HepG2 (cell line): Measurements from ENCODE around the gene SLC15A1. TPM values are rescaled to one million over a fixed set of nuclear protein-coding genes. Genes with fewer than 3 reads are reported as not detected.

Experiments
- ATAC-seq: fragments of 200-7000 bp; cut with Tn5 transposase; 3 replicates; pipeline ENCODE4 v1.9.1; 2020; ENCODE audit warnings: mild to moderate bottlenecking, moderate library complexity
- BruUV-seq: library from RNA; stranded (reverse); fragments of 400-500 nt; replicated peaks from 2 replicates; lab custom pipeline; 2021; lab: Mats Ljungman, UMichigan
- CTCF ChIA-PET: fragments of 300-600 bp; formaldehyde crosslinking; extraction: SDS; loops from one replicate; lab custom pipeline; 2021; ENCODE audit warnings: low total read pairs, inconsistent platforms, low intra/inter-chr PET ratio; lab: Yijun Ruan, JAX
- POLR2A ChIA-PET: fragments of 350-600 bp; sonication (Branson Sonifier 250); formaldehyde crosslinking; loops from one replicate; lab custom pipeline; 2020; ENCODE audit warnings: antibody characterized with exemption, inconsistent platforms; lab: Yijun Ruan, JAX
- DNase-seq: peaks from one replicate; pipeline ENCODE4 v3.0.0-alpha.2; 2015; ENCODE audit warnings: low spot score
- FAIRE-seq: peaks from 3 replicates; lab custom pipeline; 2011; peaks lifted over from hg19 to GRCh38; lab: Jason Lieb, UNC
- H2AFZ ChIP-seq: one replicate; pipeline ENCODE4 v1.6.1; 2011; ENCODE audit warnings: low read length, inconsistent platforms
- H3K27ac ChIP-seq: fragments of 300-600 bp; 3 replicates; pipeline ENCODE4 v1.8.0; 2011; ENCODE audit warnings: mixed run types, mild to moderate bottlenecking, mixed read lengths, low read length, inconsistent platforms; ENCODE audit not compliant: insufficient read depth; ENCODE audit errors: extremely low read length
- H3K27me3 ChIP-seq, 2 experiments: fragments of 200-600 bp in 1 of 2; 2 replicates in 1 of 2; 3 replicates in 1 of 2; pipeline versions ENCODE4 v1.6.0 to v1.8.0; 2011; ENCODE audit warnings: low read length in 2 of 2, mild to moderate bottlenecking in 2 of 2, moderate library complexity in 2 of 2, inconsistent platforms in 1 of 2; ENCODE audit not compliant: insufficient read depth in 2 of 2, control insufficient read depth in 1 of 2
- H3K36me3 ChIP-seq, 2 experiments: fragments of 200-600 bp in 1 of 2; replicated peaks in 1 of 2; 2 replicates in 1 of 2; 3 replicates in 1 of 2; pipeline versions ENCODE4 v1.5.1 to v1.8.0; 2011; ENCODE audit warnings: low read length in 2 of 2, inconsistent platforms in 1 of 2; ENCODE audit not compliant: insufficient read depth in 2 of 2, control insufficient read depth in 1 of 2
- H3K4me1 ChIP-seq: 2 replicates; pipeline ENCODE4 v1.5.1; 2012; ENCODE audit warnings: low read length, inconsistent platforms; ENCODE audit not compliant: insufficient read depth
- H3K4me2 ChIP-seq: 2 replicates; pipeline ENCODE4 v1.6.0; 2011; ENCODE audit warnings: low read depth, low read length, inconsistent platforms
- H3K4me3 ChIP-seq, 3 experiments: fragments of 200-600 bp in 1 of 3; sonication (generic), shearing (Covaris generic) in 1 of 3; replicated peaks in 1 of 3; 2 replicates each; pipeline ENCODE4 v1.5.1; 2011 to 2016; ENCODE audit warnings: low read length in 3 of 3, inconsistent platforms in 2 of 3, low read depth in 2 of 3, mild to moderate bottlenecking in 2 of 3, control low read depth in 1 of 3, mixed read lengths in 1 of 3; ENCODE audit not compliant: insufficient read depth in 1 of 3
- H3K79me2 ChIP-seq: one replicate; pipeline ENCODE4 v1.6.1; 2011; ENCODE audit warnings: low read length, inconsistent platforms; ENCODE audit not compliant: insufficient read depth
- H3K9ac ChIP-seq: 2 replicates; pipeline ENCODE4 v1.6.0; 2011; ENCODE audit warnings: mild to moderate bottlenecking, low read depth, low read length, inconsistent platforms; ENCODE audit not compliant: insufficient read depth
- H3K9me3 ChIP-seq: 2 replicates; pipeline ENCODE4 v1.5.1; 2012; ENCODE audit warnings: mild to moderate bottlenecking, low read length
- H4K20me1 ChIP-seq: 2 replicates; pipeline ENCODE4 v1.6.0; 2011; ENCODE audit warnings: inconsistent platforms, mild to moderate bottlenecking, low read length, moderate library complexity; ENCODE audit not compliant: insufficient read depth
- AKAP8 ChIP-seq: sonication (generic); formaldehyde crosslinking; IDR thresholded peaks from 2 replicates; pipeline ENCODE4 v1.5.1; 2020; ENCODE audit warnings: mild to moderate bottlenecking, missing genetic modification reagents
- ARNT2 ChIP-seq: sonication (generic); formaldehyde crosslinking; IDR thresholded peaks from 2 replicates; pipeline ENCODE4 v1.8.0; 2022; ENCODE audit warnings: mild to moderate bottlenecking, low read depth, missing genetic modification reagents, moderate library complexity
- MYNN ChIP-seq: sonication (generic); formaldehyde crosslinking; IDR thresholded peaks from 2 replicates; pipeline ENCODE4 v1.4.0; 2020; ENCODE audit warnings: mild to moderate bottlenecking, low read depth, missing genetic modification reagents
- SMYD3 ChIP-seq: sonication (generic); formaldehyde crosslinking; IDR thresholded peaks from 2 replicates; pipeline ENCODE4 v1.8.1; 2023; ENCODE audit warnings: mild to moderate bottlenecking, missing genetic modification reagents
- TAF15 ChIP-seq: fragments of 200-400 bp; formaldehyde crosslinking; IDR thresholded peaks from one replicate; pipeline ENCODE4 v1.6.1; 2018; ENCODE audit warnings: mild to moderate bottlenecking, low read depth, low read length; ENCODE audit not compliant: poor library complexity, severe bottlenecking
- ZBTB7B ChIP-seq: sonication (generic); formaldehyde crosslinking; IDR thresholded peaks from 2 replicates; pipeline ENCODE4 v1.4.0; 2020; ENCODE audit warnings: missing genetic modification reagents
- ZKSCAN5 ChIP-seq: sonication (generic); formaldehyde crosslinking; IDR thresholded peaks from 2 replicates; pipeline ENCODE4 v1.5.1; 2020; ENCODE audit warnings: mild to moderate bottlenecking, missing genetic modification reagents
- ZNF724P ChIP-seq: sonication (generic); formaldehyde crosslinking; IDR thresholded peaks from 2 replicates; pipeline ENCODE4 v1.8.0; 2022; ENCODE audit warnings: missing genetic modification reagents, borderline replicate concordance
- ZNF737 ChIP-seq: sonication (generic); formaldehyde crosslinking; IDR thresholded peaks from 2 replicates; pipeline ENCODE4 v1.5.0; 2020; ENCODE audit warnings: missing genetic modification reagents, mild to moderate bottlenecking, borderline replicate concordance
- ZSCAN22 ChIP-seq: sonication (generic); formaldehyde crosslinking; IDR thresholded peaks from 2 replicates; pipeline ENCODE4 v1.4.0; 2020; ENCODE audit warnings: mild to moderate bottlenecking, missing genetic modification reagents
- WGBS: methylation state at CpG from one replicate; pipeline ENCODE4 v1.1.6; 2017; ENCODE audit warnings: low lambda C conversion rate; 5-methylcytosine and 5-hydroxymethylcytosine counted together
- in situ Hi-C: cut with HindIII; loops from 2 replicates; pipeline ENCODE4 v1.10.0; 2017; ENCODE audit warnings: low pct_unique_long_range_greater_than_20kb; ENCODE audit not compliant: extremely low pct_ligation_motif_present
- intact Hi-C: fragments of 100-400 bp; cut with micrococcal nuclease; formaldehyde crosslinking; loops from one replicate; pipeline ENCODE4 v1.10.0; 2022; ENCODE audit not compliant: unreplicated experiment
- polyA plus RNA-seq, 8 experiments: library from polyadenylated mRNA; depleted of rRNA in 3 of 8; stranded (reverse) in 7 of 8; unstranded in 1 of 8; fragments of >200 nt; fragmentation: Illumina TruSeq in 4 of 8; extraction: Trizol in 4 of 8; gene quantifications; 2 replicates each; pipeline versions ENCODE4 v1.2.1 to v1.2.3, GENCODE V29; 2011 to 2016; ENCODE audit warnings: low read depth in 4 of 8, missing spikeins in 1 of 8, mixed read lengths in 1 of 8; ENCODE audit not compliant: insufficient read depth in 1 of 8
- total RNA-seq, 5 experiments: library from RNA; depleted of rRNA; stranded (reverse); fragments of >200 nt; fragmentation: Illumina TruSeq; extraction: Trizol; gene quantifications; 2 replicates each; pipeline ENCODE4 v1.2.3, GENCODE V29; 2016; ENCODE audit warnings: low read depth in 1 of 5
- TF ChIP-seq, protein P1 (sequence below): sonication (generic); formaldehyde crosslinking; IDR thresholded peaks from 2 replicates; pipeline ENCODE4 v1.5.1; 2020; ENCODE audit warnings: mild to moderate bottlenecking, missing genetic modification reagents, borderline replicate concordance
- TF ChIP-seq, protein P2 (sequence below): sonication (generic); formaldehyde crosslinking; IDR thresholded peaks from 2 replicates; pipeline ENCODE4 v1.8.0; 2023; ENCODE audit warnings: mild to moderate bottlenecking, missing genetic modification reagents
- TF ChIP-seq, protein P3 (sequence below): sonication (generic); formaldehyde crosslinking; IDR thresholded peaks from 2 replicates; pipeline ENCODE4 v1.4.0; 2020; ENCODE audit warnings: low read depth, mild to moderate bottlenecking, missing genetic modification reagents
- TF ChIP-seq, protein P4 (sequence below): sonication (generic); formaldehyde crosslinking; IDR thresholded peaks from 2 replicates; pipeline ENCODE4 v1.8.1; 2023; ENCODE audit warnings: mild to moderate bottlenecking, moderate library complexity, missing genetic modification reagents

Gene SLC15A1
- total and polyA plus RNA-seq, 2 of the 13 experiments (the other 11 are each of a cell fraction or from before 2014, with no cell fraction given): 0.17 to 0.20 TPM

DNA sequence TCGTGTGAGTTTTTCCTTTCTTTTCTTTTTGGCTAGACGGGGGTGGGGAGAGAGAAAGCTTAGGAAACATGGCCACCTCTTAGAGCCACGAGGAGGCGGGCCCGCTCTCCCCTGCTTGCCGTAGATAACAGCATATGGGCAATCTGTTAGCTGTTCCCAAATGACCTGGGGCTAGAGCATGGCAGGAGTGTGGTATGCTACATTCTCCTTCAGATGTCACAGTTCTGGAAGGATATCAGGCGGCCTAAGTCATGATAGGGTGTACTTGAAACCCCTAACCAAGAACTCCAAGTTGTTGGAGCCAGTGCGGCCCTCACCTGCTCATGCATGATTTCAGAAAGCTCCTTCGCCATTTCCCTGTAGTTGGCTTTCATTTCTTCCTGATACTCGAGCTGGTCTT, 44.3 kb upstream of the SLC15A1 start:
- Histone ChIP-seq H3K36me3 (no peaks in the 10 kb centered on the region), H3K9ac (no peak overlapping the region), H3K9me3 (no peaks in the 10 kb centered on the region), H3K27ac (no peak overlapping the region), H3K27me3 (no peaks in the 10 kb centered on the region), H4K20me1 (no peaks in the 10 kb centered on the region), H3K79me2 (no peaks in the 10 kb centered on the region), H3K4me2 (no peak overlapping the region), H3K4me3 (no peak overlapping the region), H2AFZ (no peak overlapping the region), H3K4me1 (peaks cover 9% of the 10 kb centered on the region)
- no peak for FAIRE-seq
- CTCF ChIA-PET: no interaction called here
- TF ChIP-seq, protein P1, sequence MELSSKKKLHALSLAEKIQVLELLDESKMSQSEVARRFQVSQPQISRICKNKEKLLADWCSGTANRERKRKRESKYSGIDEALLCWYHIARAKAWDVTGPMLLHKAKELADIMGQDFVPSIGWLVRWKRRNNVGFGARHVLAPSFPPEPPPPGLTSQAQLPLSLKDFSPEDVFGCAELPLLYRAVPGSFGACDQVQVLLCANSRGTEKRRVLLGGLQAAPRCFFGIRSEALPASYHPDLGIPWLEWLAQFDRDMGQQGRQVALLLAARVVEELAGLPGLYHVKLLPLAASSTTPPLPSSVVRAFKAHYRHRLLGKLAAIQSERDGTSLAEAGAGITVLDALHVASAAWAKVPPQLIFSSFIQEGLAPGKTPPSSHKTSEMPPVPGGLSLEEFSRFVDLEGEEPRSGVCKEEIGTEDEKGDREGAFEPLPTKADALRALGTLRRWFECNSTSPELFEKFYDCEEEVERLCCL (CRISPR knock-in tag): no peak
- DNase-seq: no peak
- BruUV-seq: no TSS peak
- 75% methylated on average over 9 of the region's 10 CpGs for WGBS
- POLR2A ChIA-PET: no interaction called here
- ATAC-seq: no peak
- in situ Hi-C loops (no loop called here), intact Hi-C loops (no loop called here)

DNA sequence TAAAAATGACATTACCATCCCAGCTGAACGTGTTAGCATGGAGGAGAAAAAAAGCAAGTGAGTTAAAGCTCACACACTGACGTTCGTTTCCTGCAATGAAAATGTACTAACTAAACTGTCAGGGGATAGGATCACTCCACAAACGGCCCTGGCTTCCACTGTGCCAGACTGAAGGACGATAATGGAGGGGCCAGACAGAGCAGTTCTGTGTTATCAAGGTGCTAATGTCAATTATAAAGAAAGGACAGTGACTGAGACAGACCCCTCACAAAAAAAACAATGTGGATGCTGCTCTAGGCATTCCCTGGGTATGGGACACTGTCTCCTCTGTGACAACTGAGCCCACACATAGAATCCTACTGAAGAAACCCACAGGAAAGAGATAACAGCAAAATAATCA, 43.7 kb upstream of the SLC15A1 start:
- Histone ChIP-seq H4K20me1 (no peaks in the 10 kb centered on the region), H3K4me1 (peaks cover 9% of the 10 kb centered on the region), H3K27ac (no peak overlapping the region), H3K79me2 (no peaks in the 10 kb centered on the region), H3K9ac (no peak overlapping the region), H2AFZ (no peak overlapping the region), H3K36me3 (no peaks in the 10 kb centered on the region), H3K9me3 (no peaks in the 10 kb centered on the region), H3K27me3 (no peaks in the 10 kb centered on the region), H3K4me2 (no peak overlapping the region), H3K4me3 (no peak overlapping the region)
- 61% methylated on average over 5 of the region's 5 CpGs for WGBS
- no peak for ATAC-seq
- BruUV-seq: no TSS peak
- CTCF ChIA-PET: no interaction called here
- no peak for DNase-seq
- intact Hi-C loops: no loop called here
- no peak for FAIRE-seq
- in situ Hi-C loops: no loop called here
- POLR2A ChIA-PET: no interaction called here
- TF ChIP-seq, protein P2, sequence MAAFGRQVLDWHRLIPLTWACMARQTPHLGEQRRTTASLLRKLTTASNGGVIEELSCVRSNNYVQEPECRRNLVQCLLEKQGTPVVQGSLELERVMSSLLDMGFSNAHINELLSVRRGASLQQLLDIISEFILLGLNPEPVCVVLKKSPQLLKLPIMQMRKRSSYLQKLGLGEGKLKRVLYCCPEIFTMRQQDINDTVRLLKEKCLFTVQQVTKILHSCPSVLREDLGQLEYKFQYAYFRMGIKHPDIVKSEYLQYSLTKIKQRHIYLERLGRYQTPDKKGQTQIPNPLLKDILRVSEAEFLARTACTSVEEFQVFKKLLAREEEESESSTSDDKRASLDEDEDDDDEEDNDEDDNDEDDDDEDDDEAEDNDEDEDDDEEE: no peak
- no peak for TF ChIP-seq ZNF737 (CRISPR knock-in tag)
- no peak for TF ChIP-seq AKAP8 (CRISPR knock-in tag)
- TF ChIP-seq TAF15: no peak
- TF ChIP-seq, protein P3, sequence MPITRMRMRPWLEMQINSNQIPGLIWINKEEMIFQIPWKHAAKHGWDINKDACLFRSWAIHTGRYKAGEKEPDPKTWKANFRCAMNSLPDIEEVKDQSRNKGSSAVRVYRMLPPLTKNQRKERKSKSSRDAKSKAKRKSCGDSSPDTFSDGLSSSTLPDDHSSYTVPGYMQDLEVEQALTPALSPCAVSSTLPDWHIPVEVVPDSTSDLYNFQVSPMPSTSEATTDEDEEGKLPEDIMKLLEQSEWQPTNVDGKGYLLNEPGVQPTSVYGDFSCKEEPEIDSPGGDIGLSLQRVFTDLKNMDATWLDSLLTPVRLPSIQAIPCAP (CRISPR knock-in tag): no peak
- TF ChIP-seq, protein P4, sequence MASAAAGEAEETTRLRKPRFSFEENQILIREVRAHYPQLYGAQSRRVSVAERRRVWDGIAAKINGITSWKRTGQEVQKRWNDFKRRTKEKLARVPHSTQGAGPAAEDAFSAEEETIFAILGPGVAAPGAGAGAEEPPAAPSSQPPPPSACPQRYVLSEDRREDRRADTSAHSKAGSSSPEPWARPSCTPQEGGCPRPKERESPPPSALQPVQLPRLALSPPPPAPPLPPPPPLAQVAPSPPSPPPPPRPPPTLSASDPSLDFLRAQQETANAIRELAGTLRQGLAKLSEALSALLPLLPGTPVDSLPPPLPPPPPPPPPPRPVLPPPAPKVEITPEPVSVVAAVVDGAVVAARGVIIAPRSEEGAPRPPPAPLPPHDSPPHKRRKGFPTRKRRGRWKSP (CRISPR knock-in tag): no peak
- no peak for TF ChIP-seq ZBTB7B (CRISPR knock-in tag)
- no peak for TF ChIP-seq ZNF724P (CRISPR knock-in tag)
- TF ChIP-seq ARNT2 (CRISPR knock-in tag): no peak
- no peak for TF ChIP-seq SMYD3
- no peak for TF ChIP-seq ZSCAN22 (CRISPR knock-in tag)
- TF ChIP-seq MYNN (CRISPR knock-in tag): no peak
- TF ChIP-seq ZKSCAN5: no peak
